ENCODE results near the gene TMEM273.

- TF ChIP-seq CTCF (optimal IDR thresholded peaks at IDR 0.05 in 1 of 3, IDR thresholded peaks at IDR 0.05 in 1 of 3, conservative IDR thresholded peaks at IDR 0.05 in 1 of 3; ENCODE audit: extremely low read depth in 1 of 3, insufficient read depth in 2 of 3, low read length in 3 of 3) (no peak), EZH2 (IDR thresholded peaks at IDR 0.05; ENCODE audit: low read length) (no peak)
Measured at GRCh38 chr10:49135575-49136313, 52.4 kb downstream of the TMEM273 start.

Measured in keratinocyte (primary cell).